ENCODE measurements around the gene HRH3.

GRCh38 chr20:62208061-62208794 is 11.8 kb downstream of the HRH3 start:
- TF ChIP-seq LEF1 (IDR thresholded peaks at IDR 0.05; ENCODE audit: borderline replicate concordance) (no peak), PKNOX1 (IDR thresholded peaks at IDR 0.05) (no peak), FOXK2 (IDR thresholded peaks at IDR 0.05) (no peak), SP1 (IDR thresholded peaks at IDR 0.05) (no peak), ARNT (IDR thresholded peaks at IDR 0.05) (no peak), BHLHE40 (IDR thresholded peaks at IDR 0.05; ENCODE audit: borderline replicate concordance) (no peak), HDGF (IDR thresholded peaks at IDR 0.05; ENCODE audit: borderline replicate concordance) (no peak), FOXA1 (IDR thresholded peaks at IDR 0.05) (no peak), FOXM1 (IDR thresholded peaks at IDR 0.05; ENCODE audit: borderline replicate concordance) (no peak), SUZ12 (IDR thresholded peaks at IDR 0.05) (no peak), L3MBTL2 (conservative IDR thresholded peaks at IDR 0.05) (no peak), TARDBP (IDR thresholded peaks at IDR 0.05) (no peak), CTBP1 (IDR thresholded peaks at IDR 0.05; ENCODE audit: borderline replicate concordance) (no peak)

All from HEK293T (cell line).